HG02678 (cell line): ENCODE results near the gene IGLL5.

Source experiments
- ATAC-seq: cut with Tn5 transposase; IDR thresholded peaks from one replicate; pipeline ENCODE4 v1.9.1; 2021; ENCODE audit warnings: mild to moderate bottlenecking, moderate library complexity; ENCODE audit not compliant: unreplicated experiment

Gene IGLL5

DNA sequence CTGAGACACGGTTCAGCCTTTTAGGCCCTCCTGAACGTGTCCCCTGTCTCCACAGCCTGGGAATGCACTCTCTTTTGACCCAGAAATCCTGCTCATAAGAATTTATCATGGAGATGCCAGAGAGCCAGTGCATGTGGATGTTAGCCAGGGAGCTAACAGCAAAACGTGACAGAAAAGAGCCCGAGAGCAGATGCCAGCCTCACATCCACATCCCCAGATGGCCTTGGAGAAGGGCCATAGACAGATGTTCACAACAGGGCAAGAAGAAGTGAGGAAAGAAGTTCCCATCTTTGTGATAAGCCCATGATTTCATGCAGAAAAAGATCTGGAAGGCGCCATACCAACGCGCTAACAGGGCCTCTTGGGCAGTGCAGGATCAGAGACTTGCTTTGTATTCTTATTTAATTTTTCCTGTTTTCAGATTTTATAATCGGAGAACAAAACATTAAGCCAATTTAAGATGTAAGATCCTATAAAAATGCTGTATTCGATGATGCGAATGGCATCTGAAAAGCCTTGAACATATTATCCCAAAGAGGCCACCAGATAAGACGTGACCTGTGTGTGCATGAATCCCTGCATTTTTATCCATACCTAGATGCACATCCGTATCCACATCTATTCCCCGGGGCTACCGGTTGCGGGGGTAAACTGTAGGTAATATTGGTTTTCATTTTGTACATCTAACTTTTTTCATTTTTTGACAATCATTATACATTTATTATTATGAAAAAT lies 48.7 kb downstream of the IGLL5 start:
- ATAC-seq, result no peak

DNA sequence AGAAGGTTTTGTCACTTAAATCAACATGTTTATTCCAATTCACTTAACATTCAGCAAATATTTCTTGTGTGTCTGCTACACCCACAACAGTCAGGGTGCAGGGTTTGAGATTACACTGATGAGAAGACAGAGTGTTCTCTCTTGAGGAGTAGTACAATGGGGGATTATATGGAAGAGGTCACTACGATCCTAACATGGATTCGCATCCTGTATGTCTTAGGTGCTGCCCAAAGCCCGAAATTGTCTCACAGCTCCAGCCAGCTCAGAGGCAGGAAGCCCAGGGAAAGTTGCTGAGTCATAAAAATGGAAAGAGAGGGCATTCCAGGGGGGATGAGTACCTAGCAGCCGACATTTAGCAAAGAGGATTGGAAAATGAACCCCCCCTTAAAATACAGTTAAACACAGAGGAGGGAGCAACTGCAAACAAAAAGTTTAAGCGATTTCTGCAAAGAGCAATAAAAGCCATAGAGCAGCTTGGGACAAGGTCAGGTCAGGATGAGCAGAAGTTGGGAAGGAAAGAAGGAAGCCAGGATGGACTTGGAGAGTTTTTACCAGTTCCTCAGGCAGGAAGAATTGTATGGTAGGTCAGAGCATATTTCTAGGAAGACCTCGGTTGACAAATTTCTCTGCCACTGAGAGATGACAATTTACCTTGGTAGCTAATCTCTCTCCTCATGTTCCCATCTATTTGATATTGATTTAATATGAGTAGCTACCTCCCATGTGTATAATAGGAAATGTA lies 49.5 kb downstream of the IGLL5 start:
- no peak for ATAC-seq

DNA sequence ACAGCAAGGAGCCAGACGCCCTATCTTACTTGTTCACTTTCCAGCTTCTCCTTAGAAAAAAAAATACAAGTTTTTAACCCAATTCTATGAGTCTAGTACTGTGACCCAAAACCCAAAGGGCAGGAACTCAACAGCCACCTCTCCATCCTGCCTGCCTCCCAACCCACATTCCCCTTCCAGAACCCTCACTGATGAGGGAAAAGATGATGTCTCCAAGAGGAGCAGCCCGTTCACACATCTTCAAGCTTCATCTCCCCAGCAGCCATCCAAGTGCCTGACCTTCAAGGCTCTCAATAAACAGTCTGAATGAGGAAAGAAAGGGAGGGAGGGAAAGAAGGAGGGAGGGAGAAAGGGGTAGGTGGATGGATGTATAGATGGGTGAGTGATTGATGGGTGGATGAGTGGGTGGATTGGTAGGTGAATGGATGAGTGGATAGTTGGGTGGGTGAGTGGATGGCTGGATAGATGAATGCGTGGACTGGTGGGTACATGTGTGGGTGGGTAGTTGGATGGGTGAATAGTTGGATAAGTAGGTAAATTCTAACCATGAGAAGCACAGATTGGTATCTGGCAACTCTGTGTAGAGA lies 50.4 kb downstream of the IGLL5 start:
- no peak for ATAC-seq

DNA sequence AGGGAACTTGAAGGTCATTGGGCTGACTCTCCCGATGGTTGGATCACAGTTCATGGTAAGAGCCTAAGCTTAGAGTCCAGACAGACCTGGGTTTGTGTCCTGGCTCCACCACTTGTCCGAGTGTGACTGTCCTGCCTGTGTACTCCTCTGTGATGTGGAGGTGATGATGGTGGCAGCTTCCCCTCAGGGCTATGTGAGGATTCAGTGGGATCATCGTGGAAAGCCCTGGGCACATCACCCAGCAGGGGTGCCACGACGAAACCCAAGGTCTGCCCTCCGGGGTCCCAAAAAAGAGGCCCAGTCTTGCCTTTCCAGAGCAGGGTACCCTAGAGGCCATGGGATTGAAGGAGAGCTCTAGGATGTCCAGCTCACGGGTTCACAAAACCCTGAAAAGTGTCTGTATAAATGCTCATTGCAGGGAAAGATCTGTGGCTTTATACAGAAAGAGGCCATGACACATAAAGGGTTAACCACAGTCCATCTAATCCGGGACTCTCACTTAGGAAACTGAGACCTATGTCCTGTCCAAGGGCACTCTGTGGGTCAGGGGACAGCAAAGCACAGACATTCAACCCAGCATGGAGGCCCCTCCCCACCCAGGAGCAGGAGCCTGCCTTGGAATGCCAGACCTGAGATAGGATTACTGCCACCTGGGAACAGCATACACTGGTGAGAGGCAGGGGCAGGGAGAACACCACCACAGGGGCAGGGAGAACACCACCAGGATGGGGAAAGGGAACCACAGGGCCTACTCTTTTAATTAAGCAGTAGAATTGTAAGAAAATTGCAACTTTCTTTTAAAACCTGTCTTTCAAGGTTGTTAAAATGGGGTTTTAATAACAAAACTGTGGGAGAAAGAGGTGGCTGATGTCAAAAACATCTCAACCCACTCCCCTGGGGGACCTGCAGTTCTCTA lies 51.3 kb downstream of the IGLL5 start:
- ATAC-seq, result no peak

DNA sequence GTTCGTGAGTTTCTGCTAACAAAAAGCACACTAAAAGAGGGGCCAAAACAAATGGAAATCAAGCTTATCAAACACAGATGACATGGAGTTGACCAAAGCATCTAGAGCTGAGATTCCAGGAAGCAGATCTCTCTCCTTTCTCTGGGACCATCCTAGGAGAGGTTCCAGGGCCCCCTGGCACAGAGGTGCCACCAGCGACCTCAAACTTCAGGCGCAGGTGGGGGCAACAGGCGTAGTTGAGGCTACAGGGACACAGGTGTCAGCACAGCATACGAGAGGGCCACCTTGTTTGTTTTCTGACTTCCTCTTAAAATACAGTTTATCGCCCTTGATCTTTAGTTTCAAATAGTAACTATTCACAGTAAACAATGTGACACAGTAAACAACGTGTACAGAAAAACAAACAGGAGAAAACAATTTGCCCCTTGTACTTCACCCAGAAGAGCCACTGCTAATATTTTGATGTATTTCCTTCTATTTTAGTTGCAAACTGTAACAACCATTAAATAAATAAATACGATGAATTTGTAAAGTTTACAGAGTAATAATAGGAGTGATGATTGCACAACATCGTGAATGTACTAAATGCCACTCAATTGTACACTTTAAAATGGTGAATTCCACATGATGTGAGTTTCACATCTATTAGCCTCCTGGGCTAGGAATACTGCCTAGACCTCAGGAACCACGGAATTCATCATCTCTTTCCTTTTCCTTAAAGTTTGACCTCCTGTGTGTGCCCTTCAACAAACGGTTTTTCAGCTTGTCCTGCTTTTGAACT lies 52.2 kb downstream of the IGLL5 start:
- no peak for ATAC-seq

DNA sequence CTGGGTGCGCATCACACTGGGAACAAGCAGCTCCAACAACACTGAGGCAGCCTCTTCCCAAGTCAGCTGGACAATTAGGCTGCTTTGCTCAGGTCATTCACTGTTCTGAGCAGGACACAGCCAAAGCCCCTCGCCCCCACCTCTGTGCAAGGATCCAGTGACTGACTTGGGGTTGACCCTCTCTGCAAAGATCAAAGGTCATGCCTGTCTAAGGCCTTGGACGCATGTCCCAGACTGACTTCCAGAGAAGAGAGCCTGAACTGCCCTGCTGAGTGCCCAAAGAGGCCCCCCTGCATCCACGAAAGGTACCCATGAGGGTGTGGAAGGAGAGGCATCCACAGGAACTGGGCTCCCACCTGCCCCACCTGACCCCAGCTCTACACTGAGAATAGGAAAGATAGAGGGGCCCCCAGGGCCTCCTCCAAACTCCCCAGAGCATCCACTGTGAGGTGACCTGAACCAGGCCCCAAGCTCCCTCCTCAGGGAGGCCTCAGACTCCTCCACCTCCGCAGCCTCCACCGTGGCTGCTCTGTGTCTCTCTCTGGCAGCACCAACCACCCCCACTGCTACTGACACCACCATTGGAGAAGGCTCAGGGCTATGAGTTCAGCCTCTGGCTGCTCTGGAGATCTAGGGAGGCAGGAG lies 53.5 kb downstream of the IGLL5 start:
- ATAC-seq, result no peak

DNA sequence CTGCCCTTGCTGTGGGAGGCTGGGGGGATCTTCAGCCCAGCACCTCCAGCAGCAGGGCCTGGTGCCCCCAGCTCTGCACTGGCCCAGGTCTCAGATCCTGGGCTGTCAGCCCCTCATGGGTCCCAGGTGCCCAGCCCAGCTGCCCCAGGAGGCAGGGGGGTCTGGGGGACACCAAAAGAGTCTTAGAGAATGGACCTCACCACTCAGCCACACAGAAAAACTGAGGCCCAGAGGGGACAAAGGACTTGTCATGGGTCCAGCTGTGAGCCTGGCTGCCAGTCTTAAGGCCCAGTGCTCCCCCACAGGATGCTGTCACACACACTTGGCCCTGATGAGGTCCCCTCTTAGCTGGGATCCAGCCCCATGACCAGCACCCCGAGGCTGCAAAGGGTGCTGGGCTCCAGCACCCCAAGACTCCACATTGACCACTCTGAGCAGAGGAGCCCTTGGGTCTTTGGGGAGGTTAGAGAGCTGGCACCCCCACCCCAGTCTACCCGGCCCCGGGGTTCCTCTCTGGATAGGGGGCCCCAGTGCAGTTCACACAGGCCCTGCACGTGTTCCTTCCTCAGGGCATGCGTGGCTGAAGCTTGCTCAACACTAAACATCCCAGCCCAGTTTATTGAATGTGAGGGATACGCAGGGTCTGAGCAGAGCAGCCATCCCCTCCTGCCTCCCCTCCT lies 54.4 kb downstream of the IGLL5 start:
- no peak for ATAC-seq

DNA sequence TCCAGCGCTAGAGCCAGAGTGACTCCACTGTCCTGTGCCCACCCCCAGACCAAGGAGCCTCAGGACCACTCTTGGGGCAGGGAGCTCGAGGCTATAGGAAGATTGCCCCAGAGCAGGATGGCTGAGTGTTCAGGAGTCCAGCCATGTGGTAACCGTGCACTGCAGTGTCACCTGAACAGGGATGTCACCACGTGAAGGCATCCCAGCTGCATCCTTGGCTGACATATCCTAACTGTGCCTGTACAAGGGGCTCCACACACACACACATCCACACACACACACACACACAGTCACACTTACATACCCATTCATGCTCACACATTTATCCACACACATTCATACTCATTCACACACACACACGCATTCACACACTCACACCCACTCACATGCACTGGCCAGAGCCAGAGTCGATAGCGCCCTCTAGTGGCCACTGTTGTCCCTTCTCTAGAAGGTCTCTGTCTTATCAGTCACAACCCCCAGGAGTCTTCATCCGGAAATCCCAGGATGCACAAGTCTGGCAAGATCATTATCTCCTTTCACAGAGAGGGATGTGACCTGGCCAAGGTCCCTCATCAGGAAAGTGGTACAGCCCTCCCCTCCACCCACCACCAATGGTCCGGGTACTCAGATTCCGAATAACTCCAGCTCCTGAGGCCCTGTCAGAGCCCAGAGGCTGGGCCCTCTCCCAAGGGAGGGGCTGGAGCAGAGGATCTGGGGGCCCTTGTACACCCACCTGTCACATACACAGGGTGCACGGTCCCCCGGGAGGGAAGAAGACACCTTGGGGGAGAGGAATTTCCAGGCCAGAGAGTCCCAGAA lies 55.1 kb downstream of the IGLL5 start:
- ATAC-seq, result no peak

DNA sequence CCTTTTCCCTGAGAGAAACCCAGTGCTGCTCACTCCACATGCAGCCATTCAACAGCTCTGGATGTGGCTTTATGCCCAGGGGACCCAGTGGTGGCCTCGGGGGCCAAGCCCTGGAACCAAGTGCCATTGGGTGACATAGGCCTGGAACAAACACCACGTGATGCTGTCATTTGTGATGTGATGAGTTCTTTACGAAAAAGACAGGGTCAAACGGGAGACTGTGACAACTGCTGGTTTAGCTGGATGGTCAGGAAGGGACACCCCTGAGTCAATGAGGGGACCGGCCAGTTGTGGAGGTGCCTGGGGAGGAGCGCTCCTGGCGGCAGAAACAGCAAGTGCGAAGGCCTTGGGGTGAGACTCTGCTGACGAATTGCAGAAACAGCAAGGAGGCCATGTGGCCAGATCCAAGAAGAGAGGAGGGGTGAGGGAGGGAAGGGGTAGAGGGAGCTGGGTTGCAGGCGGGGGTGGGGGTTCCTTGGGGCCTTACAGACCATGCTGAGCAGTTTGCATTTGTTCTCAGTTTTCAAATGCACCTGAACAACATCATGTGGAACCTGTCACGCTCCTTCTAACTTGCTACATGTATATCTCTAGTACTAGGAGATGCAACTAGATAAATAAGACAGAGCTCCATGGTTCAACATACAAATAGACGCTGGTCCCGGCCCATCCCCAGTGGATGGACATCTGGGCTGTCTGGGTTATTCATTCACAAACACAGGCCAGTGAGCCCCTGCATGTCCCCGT lies 56.1 kb downstream of the IGLL5 start:
- ATAC-seq, result no peak

DNA sequence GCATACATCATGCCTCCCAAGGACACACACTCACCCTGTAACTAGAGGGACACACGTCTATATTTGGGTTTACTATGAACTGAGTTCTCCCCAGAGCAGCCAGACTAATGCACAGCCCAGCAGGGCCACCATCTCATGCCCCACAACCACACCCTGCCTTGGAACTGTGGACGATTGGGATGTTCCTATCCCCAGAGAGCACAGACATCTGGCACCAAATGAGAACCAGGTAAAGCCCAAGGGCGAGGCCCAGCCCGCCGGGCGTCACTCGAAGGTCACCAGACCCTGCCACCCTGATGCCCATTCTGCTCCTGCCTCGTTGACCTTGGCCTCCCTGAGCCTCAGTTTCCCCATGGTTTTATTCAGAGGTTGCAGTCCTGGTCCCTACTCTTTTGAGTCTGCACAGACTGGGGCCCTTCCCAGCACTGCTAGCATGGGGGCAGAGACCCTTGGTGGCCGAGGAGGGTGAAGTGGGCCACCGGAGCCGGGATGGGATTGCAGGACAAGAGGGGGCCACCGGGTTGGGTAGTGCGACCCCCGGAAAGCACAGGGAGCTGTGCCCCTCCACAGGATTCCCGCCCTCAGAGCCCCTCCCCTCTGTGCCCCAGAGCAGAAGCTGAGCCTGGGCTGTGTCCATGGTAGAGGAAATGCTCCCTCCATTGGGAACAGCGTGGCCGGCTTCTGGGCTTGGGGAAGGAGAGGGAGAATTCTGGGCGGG lies 56.8 kb downstream of the IGLL5 start:
- no peak for ATAC-seq

DNA sequence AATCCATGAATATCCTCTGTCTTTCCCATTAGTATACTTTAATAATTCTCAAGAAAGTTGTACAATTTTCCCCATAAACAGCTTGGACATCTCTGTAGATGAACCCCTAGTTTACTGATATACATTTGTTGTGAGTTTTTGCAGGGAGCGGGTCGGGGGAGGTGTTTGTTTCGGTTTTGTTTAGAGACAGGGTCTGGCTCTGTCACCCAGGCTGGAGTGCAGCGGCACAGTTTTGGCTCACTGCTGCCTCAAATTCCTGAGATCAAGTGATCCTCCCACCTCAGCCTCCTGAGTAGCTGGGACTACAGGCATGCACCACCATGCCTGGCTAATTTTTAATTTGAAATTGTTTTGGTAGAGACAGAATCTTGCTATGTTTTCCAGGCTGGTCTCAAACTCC lies 57.6 kb downstream of the IGLL5 start:
- no peak for ATAC-seq
